ENCODE measurements around the gene PRDM13.
"Not testable (repeated sequence)": the region's sequence is repeated elsewhere in the genome, so short reads cannot be mapped to it uniquely, and the experiment has no call there.

PRDM13 gene

GRCh38 chr6:99606656-99607415, at the start of gene PRDM13:
Gene PRDM13 (plus strand): TSS chr6:99606833. CDS start chr6:99607035, 202 bp downstream.
- no peak for DNase-seq

GRCh38 chr6:99559057-99559456, 47.6 kb upstream of the PRDM13 start:
- no peak for DNase-seq

- DNase-seq = no peak
These were observed 46.0 kb upstream of the PRDM13 start for GRCh38 chr6:99560668-99561067.

GRCh38 chr6:99563056-99563723, 43.4 kb upstream of the PRDM13 start:
- no peak for DNase-seq

- peak; percentile 95 for DNase-seq
These were observed 38.3 kb upstream of the PRDM13 start, which contains the start of gene CCNC for GRCh38 chr6:99568103-99568933. Gene CCNC (minus strand): TSS chr6:99568660. CDS start chr6:99568527, 133 bp downstream.

GRCh38 chr6:99573980-99574617, 32.5 kb upstream of the PRDM13 start:
- no peak for DNase-seq

GRCh38 chr6:99575544-99576227, 30.9 kb upstream of the PRDM13 start:
- DNase-seq = no peak

GRCh38 chr6:99579781-99580180, 26.9 kb upstream of the PRDM13 start:
- DNase-seq = no peak

- no peak for DNase-seq
These were observed 18.8 kb upstream of the PRDM13 start for GRCh38 chr6:99587792-99588191.

GRCh38 chr6:99588618-99589289, 17.9 kb upstream of the PRDM13 start:
- DNase-seq = peak; percentile 90

GRCh38 chr6:99589290-99589672, 17.4 kb upstream of the PRDM13 start:
- DNase-seq = peak; percentile 68

GRCh38 chr6:99589907-99590493, 16.6 kb upstream of the PRDM13 start:
- DNase-seq = no peak

- no peak for DNase-seq
These were observed 15.6 kb upstream of the PRDM13 start for GRCh38 chr6:99590728-99591672.

- DNase-seq = no peak
These were observed 14.8 kb upstream of the PRDM13 start for GRCh38 chr6:99591673-99592364.

GRCh38 chr6:99592900-99593299, 13.7 kb upstream of the PRDM13 start:
- no peak for DNase-seq

GRCh38 chr6:99594696-99595095, 11.9 kb upstream of the PRDM13 start:
- DNase-seq = not testable (repeated sequence)

- no peak for DNase-seq
These were observed 3.9 kb upstream of the PRDM13 start for GRCh38 chr6:99602520-99603420.

- peak; percentile 11 for DNase-seq
These were observed 3.0 kb upstream of the PRDM13 start for GRCh38 chr6:99603421-99604165.
